Peyer's patch (tissue), 4 donors: Measurements from ENCODE around the gene RASL12. TPM values are rescaled to one million over a fixed set of nuclear protein-coding genes. Genes with fewer than 3 reads are reported as not detected.
"Not testable (repeated sequence)": the region's sequence is repeated elsewhere in the genome, so short reads cannot be mapped to it uniquely, and the experiment has no call there.

Experiments
- DNase-seq, 3 donors: peaks; one replicate each; pipeline ENCODE4 v3.0.0-alpha.2; 2017 to 2019
- H3K27ac ChIP-seq, 4 donors: fragments of 200-600 bp; sonication (generic); one replicate each; pipeline ENCODE4 v1.5.1; 2016 to 2019
- H3K27me3 ChIP-seq, 2 donors: fragments of 200-600 bp; sonication (generic); one replicate each; pipeline ENCODE4 v1.5.1; 2019
- H3K36me3 ChIP-seq, 3 donors: fragments of 200-600 bp; sonication (generic); one replicate each; pipeline ENCODE4 v1.5.1; 2016 to 2019
- H3K4me1 ChIP-seq, 4 donors: fragments of 200-600 bp; sonication (generic); one replicate each; pipeline ENCODE4 v1.5.1; 2016 to 2019
- H3K4me3 ChIP-seq, 4 donors: fragments of 200-600 bp; sonication (generic); 1 replicate in 3 of 4; 2 replicates in 1 of 4; pipeline ENCODE4 v1.5.1; 2016 to 2019; ENCODE audit warnings: mild to moderate bottlenecking in 1 of 4
- H3K9me3 ChIP-seq, 4 donors: fragments of 200-600 bp; sonication (generic); one replicate each; pipeline ENCODE4 v1.5.1; 2016 to 2019; ENCODE audit warnings: mild to moderate bottlenecking in 1 of 4
- POLR2A ChIP-seq, 2 donors: fragments of 450-650 bp; IDR thresholded peaks; one replicate each; pipeline ENCODE4 v1.5.1; 2017; ENCODE audit warnings: antibody characterized with exemption in 2 of 2, mild to moderate bottlenecking in 2 of 2, moderate library complexity in 2 of 2
- total RNA-seq, 4 donors: library from RNA; depleted of rRNA; stranded (reverse); fragments of >200 nt; gene quantifications; one replicate each; pipeline ENCODE4 v1.1.0, GENCODE V29; 2016
- TF ChIP-seq, protein P1 (sequence below), 6 experiments: fragments of 450-650 bp in 4 of 6; fragments of 200-600 bp in 2 of 6; sonication (generic) in 1 of 6; IDR thresholded peaks; one replicate each; pipeline ENCODE4 v1.5.1; 2017 to 2019; ENCODE audit warnings: antibody characterized with exemption in 6 of 6, mild to moderate bottlenecking in 3 of 6, moderate library complexity in 1 of 6

The RASL12 gene
- total RNA-seq, 4 donors from 2014 or later, result 5.1 to 23.1 (median 8.5) TPM

DNA sequence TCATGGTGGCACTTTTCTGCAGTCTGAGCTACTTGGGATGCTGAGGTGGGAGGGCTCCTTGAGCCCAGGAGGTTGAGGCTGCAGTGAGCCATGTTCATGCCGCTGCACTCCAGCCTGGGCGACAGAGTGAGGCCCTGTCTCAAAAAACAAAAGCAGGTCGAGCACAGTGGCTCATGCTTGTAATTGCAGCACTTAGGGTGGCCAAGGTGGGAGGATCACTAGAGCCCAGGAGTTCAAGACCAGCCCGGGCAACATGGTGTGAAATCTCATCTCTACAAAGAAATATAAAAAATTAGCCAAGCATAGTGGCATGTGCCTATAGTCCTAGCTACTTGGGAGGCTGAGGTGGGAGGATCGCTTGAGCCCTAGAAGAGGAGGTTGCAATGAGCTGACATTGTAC is 37.2 kb upstream of the RASL12 start:
- no peak overlapping the region for H3K27ac ChIP-seq
- H3K4me3 ChIP-seq, result no peak overlapping the region
- no peak for DNase-seq
- H3K27me3 ChIP-seq, result no peaks in the 10 kb centered on the region
- peaks cover 0 to 38% (median 0%) of the 10 kb centered on the region in 3 donors for H3K36me3 ChIP-seq
- TF ChIP-seq, protein P1, sequence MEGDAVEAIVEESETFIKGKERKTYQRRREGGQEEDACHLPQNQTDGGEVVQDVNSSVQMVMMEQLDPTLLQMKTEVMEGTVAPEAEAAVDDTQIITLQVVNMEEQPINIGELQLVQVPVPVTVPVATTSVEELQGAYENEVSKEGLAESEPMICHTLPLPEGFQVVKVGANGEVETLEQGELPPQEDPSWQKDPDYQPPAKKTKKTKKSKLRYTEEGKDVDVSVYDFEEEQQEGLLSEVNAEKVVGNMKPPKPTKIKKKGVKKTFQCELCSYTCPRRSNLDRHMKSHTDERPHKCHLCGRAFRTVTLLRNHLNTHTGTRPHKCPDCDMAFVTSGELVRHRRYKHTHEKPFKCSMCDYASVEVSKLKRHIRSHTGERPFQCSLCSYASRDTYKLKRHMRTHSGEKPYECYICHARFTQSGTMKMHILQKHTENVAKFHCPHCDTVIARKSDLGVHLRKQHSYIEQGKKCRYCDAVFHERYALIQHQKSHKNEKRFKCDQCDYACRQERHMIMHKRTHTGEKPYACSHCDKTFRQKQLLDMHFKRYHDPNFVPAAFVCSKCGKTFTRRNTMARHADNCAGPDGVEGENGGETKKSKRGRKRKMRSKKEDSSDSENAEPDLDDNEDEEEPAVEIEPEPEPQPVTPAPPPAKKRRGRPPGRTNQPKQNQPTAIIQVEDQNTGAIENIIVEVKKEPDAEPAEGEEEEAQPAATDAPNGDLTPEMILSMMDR (IDR thresholded peaks at IDR 0.05), result no peak
- TF ChIP-seq POLR2A (IDR thresholded peaks at IDR 0.05), result no peak
- no peaks in the 10 kb centered on the region for H3K4me1 ChIP-seq
- no peaks in the 10 kb centered on the region for H3K9me3 ChIP-seq

DNA sequence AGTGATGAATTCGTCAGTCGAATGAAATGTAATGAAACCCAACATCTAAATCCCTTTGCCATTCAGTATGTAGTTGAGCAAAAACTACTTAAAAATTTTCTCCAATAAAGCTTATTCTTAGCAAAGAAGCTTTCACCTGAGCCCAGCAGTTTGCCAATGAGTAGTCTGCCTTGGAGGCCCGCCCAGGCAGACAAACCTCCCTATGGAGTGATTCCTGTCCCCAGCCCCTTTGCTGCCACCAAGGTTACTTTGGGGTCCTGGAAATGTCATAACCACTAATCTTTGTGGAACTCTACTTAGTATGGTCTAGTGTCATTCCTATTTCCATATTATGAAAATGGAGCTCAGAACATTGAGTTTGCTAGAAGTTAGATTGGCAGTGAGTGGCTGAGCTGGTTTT is 35.1 kb upstream of the RASL12 start:
- H3K9me3 ChIP-seq, result no peaks in the 10 kb centered on the region
- TF ChIP-seq, protein P1 (IDR thresholded peaks at IDR 0.05), result no peak
- TF ChIP-seq POLR2A (IDR thresholded peaks at IDR 0.05), result no peak
- H3K27me3 ChIP-seq, result no peaks in the 10 kb centered on the region
- peaks cover 0 to 57% (median 0%) of the 10 kb centered on the region in 3 donors for H3K36me3 ChIP-seq
- DNase-seq, result no peak
- H3K4me3 ChIP-seq, result no peak overlapping the region
- H3K27ac ChIP-seq, result no peak overlapping the region
- no peaks in the 10 kb centered on the region for H3K4me1 ChIP-seq

DNA sequence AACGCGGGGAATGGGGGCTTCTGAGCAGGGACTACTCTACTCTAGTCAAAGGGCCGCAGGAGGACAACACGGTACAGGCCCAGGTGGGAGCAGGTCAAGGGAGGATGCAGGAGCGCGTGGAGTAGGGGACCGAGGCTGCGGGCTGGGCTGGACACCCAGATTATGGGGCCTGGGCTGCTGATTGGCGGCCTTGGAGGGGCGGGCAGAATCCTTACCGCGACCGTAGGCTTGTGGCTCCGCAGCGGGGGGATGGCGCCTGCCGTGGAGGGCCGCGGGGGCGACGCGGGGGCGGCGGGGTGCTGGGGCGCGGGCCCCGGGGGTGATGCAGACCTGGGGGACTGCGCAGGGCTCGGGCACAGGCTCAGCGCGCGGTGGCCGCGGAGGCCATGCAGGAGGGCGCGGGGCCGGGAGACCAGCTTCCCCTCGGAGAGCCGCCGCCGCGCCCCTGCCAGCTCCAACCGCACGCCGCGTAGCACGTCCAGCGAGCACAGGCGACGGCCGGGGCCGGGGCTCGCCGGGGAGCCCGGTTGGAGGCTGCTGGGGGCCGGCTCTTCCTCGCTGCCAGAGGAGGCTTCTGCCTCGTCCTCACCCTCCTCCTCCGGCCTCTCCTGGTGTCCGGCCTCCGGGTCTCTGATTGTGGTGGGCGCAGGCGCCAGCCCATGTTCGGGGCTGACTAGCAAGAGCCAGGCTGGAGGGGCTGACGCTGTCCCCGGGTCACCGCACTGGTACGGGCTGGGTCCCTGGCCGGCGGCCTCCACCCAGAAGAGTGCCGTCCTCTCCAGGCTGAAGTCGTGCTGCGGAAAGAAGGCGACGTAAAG is 34.3 kb upstream of the RASL12 start:
- H3K9me3 ChIP-seq, result no peaks in the 10 kb centered on the region
- no peaks in the 10 kb centered on the region for H3K4me1 ChIP-seq
- no peak overlapping the region for H3K27ac ChIP-seq
- H3K36me3 ChIP-seq, result peaks cover 0 to 64% (median 0%) of the 10 kb centered on the region in 3 donors
- no peaks in the 10 kb centered on the region for H3K27me3 ChIP-seq
- DNase-seq, result no peak
- no peak overlapping the region for H3K4me3 ChIP-seq
- TF ChIP-seq, protein P1 (IDR thresholded peaks at IDR 0.05), result no peak
- no peak for TF ChIP-seq POLR2A (IDR thresholded peaks at IDR 0.05)

DNA sequence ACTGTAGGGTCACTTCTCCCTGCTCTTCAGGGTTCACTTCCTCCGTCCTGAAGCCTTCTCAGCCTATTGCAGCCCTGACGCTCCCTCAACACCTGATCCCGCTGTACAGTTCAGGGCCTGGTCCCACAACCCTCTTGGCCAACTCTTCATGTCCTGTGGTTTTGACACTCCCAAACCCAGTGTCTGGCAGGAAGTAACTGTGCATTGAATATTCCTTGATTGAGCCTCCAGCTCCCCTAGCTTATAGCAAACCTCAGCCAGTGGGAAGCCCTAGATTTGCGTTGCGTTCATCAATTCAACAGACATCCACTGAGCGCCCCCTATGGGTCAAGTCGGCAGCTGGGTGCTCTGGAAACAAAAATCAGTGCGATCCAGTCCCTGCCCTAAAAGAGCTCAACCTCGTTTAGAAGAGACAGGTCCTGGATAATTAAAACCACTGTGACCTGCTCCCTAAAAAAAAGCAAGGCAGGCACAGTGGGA is 33.7 kb upstream of the RASL12 start:
- Histone ChIP-seq H3K9me3 (no peaks in the 10 kb centered on the region), H3K4me1 (no peaks in the 10 kb centered on the region), H3K27ac (no peak overlapping the region), H3K4me3 (no peak overlapping the region), H3K27me3 (no peaks in the 10 kb centered on the region), H3K36me3 (peaks cover 0 to 64% (median 0%) of the 10 kb centered on the region in 3 donors)
- TF ChIP-seq POLR2A (IDR thresholded peaks at IDR 0.05), result no peak
- TF ChIP-seq, protein P1 (IDR thresholded peaks at IDR 0.05), result peak; percentile 33 to 86 (median 72)
- DNase-seq, result peak; percentile 28 to 85 (median 82)

DNA sequence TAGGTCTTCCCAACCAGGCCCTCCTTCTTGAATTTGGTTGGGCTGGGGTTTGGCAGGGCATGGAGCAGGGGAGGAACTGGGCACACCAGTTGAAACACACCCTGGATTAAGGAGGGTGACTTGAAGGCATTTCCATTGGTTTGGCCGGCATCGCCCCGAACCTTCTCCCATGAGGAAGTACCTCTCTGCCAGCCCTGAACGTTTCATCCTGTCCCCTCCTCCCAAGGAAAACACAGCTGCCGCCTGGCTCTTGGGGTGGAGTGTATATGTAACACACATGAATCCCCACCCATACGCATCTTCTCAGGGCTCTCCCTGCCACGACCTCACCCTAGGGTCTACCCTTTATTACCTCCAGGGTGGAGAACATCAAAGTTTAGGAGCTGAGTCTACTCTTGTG is 32.7 kb upstream of the RASL12 start:
- H3K36me3 ChIP-seq, result peaks cover 0 to 56% (median 0%) of the 10 kb centered on the region in 3 donors
- peaks cover 0 to 3% (median 0%) of the 10 kb centered on the region in 4 donors for H3K4me1 ChIP-seq
- H3K27me3 ChIP-seq, result no peaks in the 10 kb centered on the region
- H3K9me3 ChIP-seq, result no peaks in the 10 kb centered on the region
- no peak for TF ChIP-seq POLR2A (IDR thresholded peaks at IDR 0.05)
- TF ChIP-seq, protein P1 (IDR thresholded peaks at IDR 0.05), result no peak
- no peak overlapping the region for H3K4me3 ChIP-seq
- H3K27ac ChIP-seq, result no peak overlapping the region
- DNase-seq, result no peak

DNA sequence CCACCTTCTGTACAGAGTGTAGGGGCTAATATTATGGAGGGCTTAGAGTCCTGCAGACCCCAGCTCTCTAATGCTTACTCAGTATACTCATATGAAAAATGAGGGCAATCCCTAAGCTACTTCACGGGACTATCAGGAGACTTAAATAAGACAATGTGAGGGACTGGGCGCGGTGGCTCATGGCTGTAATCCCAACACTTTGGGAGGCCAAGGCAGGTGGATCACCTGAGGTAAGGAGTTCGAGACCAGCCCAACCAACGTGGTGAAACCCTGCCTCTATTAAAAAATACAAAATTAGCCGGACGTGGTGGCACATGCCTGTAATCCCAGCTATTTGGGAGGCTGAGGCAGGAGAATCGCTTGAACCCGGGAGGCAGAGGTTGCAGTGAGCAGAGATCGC is 32.0 kb upstream of the RASL12 start:
- not testable (repeated sequence) for H3K4me3 ChIP-seq, H3K27me3 ChIP-seq, H3K4me1 ChIP-seq, DNase-seq, H3K27ac ChIP-seq, H3K9me3 ChIP-seq
- H3K36me3 ChIP-seq, result peaks cover 0 to 50% (median 0%) of the 10 kb centered on the region in 3 donors
